Skeletal muscle tissue (tissue), 4 donors: ENCODE results near the gene PIP4K2C. TPM values are rescaled to one million over a fixed set of nuclear protein-coding genes. Genes with fewer than 3 reads are reported as not detected.
A peak's percentile ranks its signal among the peaks of the same experiment; 100 is the strongest.

Source experiments
- H3K27ac ChIP-seq: one replicate; pipeline ENCODE4 v1.7.0; 2013; ENCODE audit warnings: mild to moderate bottlenecking, low read depth, low read length, inconsistent platforms
- H3K27me3 ChIP-seq, 3 donors: one replicate each; pipeline ENCODE4 v1.7.0; 2013; ENCODE audit warnings: low read length in 3 of 3; ENCODE audit not compliant: control insufficient read depth in 3 of 3, insufficient read depth in 3 of 3
- H3K36me3 ChIP-seq, 3 donors: one replicate each; pipeline ENCODE4 v1.7.0; 2013; ENCODE audit warnings: low read length in 3 of 3; ENCODE audit not compliant: control insufficient read depth in 3 of 3, insufficient read depth in 3 of 3
- H3K4me1 ChIP-seq, 3 donors: one replicate each; pipeline ENCODE4 v1.7.0; 2013; ENCODE audit warnings: low read length in 3 of 3, mild to moderate bottlenecking in 3 of 3; ENCODE audit not compliant: control insufficient read depth in 3 of 3, insufficient read depth in 3 of 3
- H3K4me3 ChIP-seq, 3 donors: one replicate each; pipeline ENCODE4 v1.7.0; 2013; ENCODE audit warnings: low read length in 3 of 3
- H3K9ac ChIP-seq, 3 donors: one replicate each; pipeline ENCODE4 v1.7.0; 2013; ENCODE audit warnings: low read length in 3 of 3, mild to moderate bottlenecking in 3 of 3, moderate library complexity in 2 of 3, low read depth in 1 of 3
- H3K9me3 ChIP-seq, 3 donors: one replicate each; pipeline ENCODE4 v1.7.0; 2013; ENCODE audit warnings: low read length in 3 of 3; ENCODE audit not compliant: control insufficient read depth in 3 of 3
- total RNA-seq: library from RNA; depleted of rRNA; stranded (reverse); fragments of >200 nt; gene quantifications from one replicate; pipeline ENCODE4 v1.2.3, GENCODE V29; 2014
- donor health status: Osteomylitis.

The PIP4K2C gene
- total RNA-seq, 1 donor from 2014 or later, result 5.7 TPM

- Histone ChIP-seq H3K4me1 (peaks cover 11 to 21% (median 13%) of the 10 kb centered on the region in 3 donors), H3K9me3 (no peaks in the 10 kb centered on the region), H3K4me3 (no peak overlapping the region), H3K27ac (no peak overlapping the region), H3K27me3 (peaks cover 0 to 10% (median 6%) of the 10 kb centered on the region in 3 donors), H3K9ac (no peak overlapping the region), H3K36me3 (peaks cover 0 to 15% (median 9%) of the 10 kb centered on the region in 3 donors)
Measured at GRCh38 chr12:57592551-57593165, 1.7 kb downstream of the PIP4K2C start.

GRCh38 chr12:57593187-57593586, 2.2 kb downstream of the PIP4K2C start:
- peak overlapping the region in 1 of 3 donors; percentile 23 for H3K4me3 ChIP-seq
- H3K9ac ChIP-seq, result no peak overlapping the region
- H3K36me3 ChIP-seq, result peaks cover 0 to 15% (median 9%) of the 10 kb centered on the region in 3 donors
- peaks cover 11 to 21% (median 13%) of the 10 kb centered on the region in 3 donors for H3K4me1 ChIP-seq
- no peak overlapping the region for H3K27ac ChIP-seq
- H3K9me3 ChIP-seq, result no peaks in the 10 kb centered on the region
- peaks cover 0 to 8% (median 1%) of the 10 kb centered on the region in 3 donors for H3K27me3 ChIP-seq

GRCh38 chr12:57600395-57600794, 9.4 kb downstream of the PIP4K2C start:
- Histone ChIP-seq H3K4me1 (peaks cover 6 to 12% (median 9%) of the 10 kb centered on the region in 3 donors), H3K4me3 (no peak overlapping the region), H3K9me3 (no peaks in the 10 kb centered on the region), H3K27me3 (peaks cover 6 to 10% (median 7%) of the 10 kb centered on the region in 3 donors), H3K36me3 (peaks cover 21 to 42% (median 32%) of the 10 kb centered on the region in 3 donors), H3K9ac (no peak overlapping the region), H3K27ac (no peak overlapping the region)

- Histone ChIP-seq H3K27ac (no peak overlapping the region), H3K4me3 (no peak overlapping the region), H3K4me1 (peaks cover 10 to 20% (median 13%) of the 10 kb centered on the region in 3 donors), H3K9ac (no peak overlapping the region), H3K27me3 (peaks cover 16 to 21% (median 17%) of the 10 kb centered on the region in 3 donors), H3K36me3 (peaks cover 21 to 30% (median 23%) of the 10 kb centered on the region in 3 donors), H3K9me3 (no peaks in the 10 kb centered on the region)
Measured at GRCh38 chr12:57602544-57602943, 11.6 kb downstream of the PIP4K2C start.

GRCh38 chr12:57603324-57603723, 12.3 kb downstream of the PIP4K2C start:
- H3K27me3 ChIP-seq, result peaks cover 16 to 21% (median 20%) of the 10 kb centered on the region in 3 donors
- no peak overlapping the region for H3K4me3 ChIP-seq
- H3K9ac ChIP-seq, result no peak overlapping the region
- H3K4me1 ChIP-seq, result peaks cover 11 to 20% (median 14%) of the 10 kb centered on the region in 3 donors
- no peaks in the 10 kb centered on the region for H3K9me3 ChIP-seq
- peak overlapping the region; percentile 28 for H3K27ac ChIP-seq
- peaks cover 21 to 33% (median 23%) of the 10 kb centered on the region in 3 donors for H3K36me3 ChIP-seq

GRCh38 chr12:57603815-57604453, 12.9 kb downstream of the PIP4K2C start:
- no peaks in the 10 kb centered on the region for H3K9me3 ChIP-seq
- peaks cover 11 to 20% (median 18%) of the 10 kb centered on the region in 3 donors for H3K4me1 ChIP-seq
- peaks cover 17 to 30% (median 21%) of the 10 kb centered on the region in 3 donors for H3K36me3 ChIP-seq
- peaks cover 16 to 26% (median 26%) of the 10 kb centered on the region in 3 donors for H3K27me3 ChIP-seq
- H3K27ac ChIP-seq, result peak overlapping the region; percentile 77
- H3K9ac ChIP-seq, result peak overlapping the region; percentile 59 to 71 (median 70)
- peak overlapping the region; percentile 63 to 75 (median 73) for H3K4me3 ChIP-seq

GRCh38 chr12:57604454-57604991, 13.5 kb downstream of the PIP4K2C start, which contains the start of gene DTX3:
TSS of gene DTX3 (plus strand) at chr12:57604824. CDS start at chr12:57606518, 1,694 bp downstream.
- peak within 1 kb of the TSS; percentile 77 for H3K27ac ChIP-seq
- H3K9ac ChIP-seq, result peak within 1 kb of the TSS; percentile 59 to 75 (median 70)
- peak within 1 kb of the TSS; percentile 63 to 75 (median 73) for H3K4me3 ChIP-seq
- H3K9me3 ChIP-seq, result no peaks in the 10 kb centered on the region
- peaks cover 12 to 20% (median 18%) of the 10 kb centered on the region in 3 donors for H3K4me1 ChIP-seq
- H3K36me3 ChIP-seq, result peaks cover 12 to 29% (median 17%) of the 10 kb centered on the region in 3 donors
- peaks cover 16 to 31% (median 26%) of the 10 kb centered on the region in 3 donors for H3K27me3 ChIP-seq

- H3K27me3 ChIP-seq, result peaks cover 16 to 31% (median 26%) of the 10 kb centered on the region in 3 donors
- H3K4me1 ChIP-seq, result peaks cover 12 to 20% (median 18%) of the 10 kb centered on the region in 3 donors
- H3K36me3 ChIP-seq, result peaks cover 11 to 25% (median 11%) of the 10 kb centered on the region in 3 donors
Measured at GRCh38 chr12:57604992-57605810, 14.2 kb downstream of the PIP4K2C start.

GRCh38 chr12:57605811-57606311, 14.9 kb downstream of the PIP4K2C start:
- Histone ChIP-seq H3K4me1 (peaks cover 16 to 26% (median 24%) of the 10 kb centered on the region in 3 donors), H3K9ac (peak overlapping the region in 1 of 3 donors; percentile 75), H3K27ac (peak overlapping the region; percentile 77), H3K36me3 (peaks cover 6 to 18% (median 8%) of the 10 kb centered on the region in 3 donors), H3K27me3 (peaks cover 16 to 35% (median 33%) of the 10 kb centered on the region in 3 donors), H3K4me3 (peak overlapping the region; percentile 57 to 61 (median 60)), H3K9me3 (no peaks in the 10 kb centered on the region)

More at GRCh38 chr12:57604992-57605810, 14.2 kb downstream of the PIP4K2C start:
- Histone ChIP-seq H3K9ac (peak overlapping the region in 2 of 3 donors; percentile 50 to 75), H3K4me3 (peak overlapping the region; percentile 57 to 61 (median 60)), H3K9me3 (no peaks in the 10 kb centered on the region), H3K27ac (peak overlapping the region; percentile 77)
